HepG2 (cell line): Measurements from ENCODE around the gene TMEM14A. TPM values are rescaled to one million over a fixed set of nuclear protein-coding genes. Genes with fewer than 3 reads are reported as not detected.
A peak's percentile ranks its signal among the peaks of the same experiment; 100 is the strongest.

Source experiments
- ATAD3A ChIP-seq: sonication (generic); formaldehyde crosslinking; IDR thresholded peaks from 2 replicates; pipeline ENCODE4 v1.4.0; 2020; ENCODE audit warnings: missing genetic modification reagents
- CBX5 ChIP-seq: sonication (generic); formaldehyde crosslinking; IDR thresholded peaks from 2 replicates; pipeline ENCODE4 v1.4.0; 2020; ENCODE audit warnings: missing genetic modification reagents, borderline replicate concordance
- CHCHD3 ChIP-seq: sonication (generic); formaldehyde crosslinking; IDR thresholded peaks from 2 replicates; pipeline ENCODE4 v1.8.0; 2022; ENCODE audit warnings: mild to moderate bottlenecking, missing genetic modification reagents, moderate library complexity
- HDAC2 ChIP-seq: sonication (generic); formaldehyde crosslinking; IDR thresholded peaks from 2 replicates; pipeline ENCODE4 v1.4.0; 2020; ENCODE audit warnings: missing genetic modification reagents
- MAZ ChIP-seq, 2 experiments: sonication (generic) in 1 of 2; formaldehyde crosslinking in 1 of 2; IDR thresholded peaks; 2 replicates each; pipeline versions ENCODE4 v1.5.0 to v1.6.1; 2012 to 2020; ENCODE audit warnings: low read depth in 2 of 2, mild to moderate bottlenecking in 2 of 2, borderline replicate concordance in 1 of 2, improper control_type of control experiment in 1 of 2, low read length in 1 of 2, missing genetic modification reagents in 1 of 2, moderate library complexity in 1 of 2
- NFIB ChIP-seq: sonication (generic); formaldehyde crosslinking; IDR thresholded peaks from 2 replicates; pipeline ENCODE4 v1.9.0; 2021; ENCODE audit warnings: missing genetic modification reagents, mild to moderate bottlenecking, borderline replicate concordance
- NR2F1 ChIP-seq, 2 experiments: fragments of 450-650 bp in 1 of 2; formaldehyde crosslinking in 1 of 2; IDR thresholded peaks; 2 replicates each; pipeline versions ENCODE4 v1.5.0 to v1.6.1; 2016 to 2020; ENCODE audit warnings: mild to moderate bottlenecking in 1 of 2, missing compliant biosample characterization in 1 of 2, missing genetic modification reagents in 1 of 2, moderate library complexity in 1 of 2
- NR3C1 ChIP-seq: sonication (generic); formaldehyde crosslinking; IDR thresholded peaks from 2 replicates; pipeline ENCODE4 v1.4.0; 2020; ENCODE audit warnings: missing genetic modification reagents
- PAF1 ChIP-seq: IDR thresholded peaks from 2 replicates; pipeline ENCODE4 v1.6.1; 2016; ENCODE audit warnings: missing genetic modification reagents, missing compliant biosample characterization
- PLRG1 ChIP-seq: fragments of 450-650 bp; conservative IDR thresholded peaks from 2 replicates; pipeline ENCODE4 v1.6.1; 2016
- RARG ChIP-seq: sonication (generic); formaldehyde crosslinking; IDR thresholded peaks from 2 replicates; pipeline ENCODE4 v1.4.0; 2020; ENCODE audit warnings: low read depth, mild to moderate bottlenecking, missing genetic modification reagents
- RBM22 ChIP-seq: fragments of 200-400 bp; formaldehyde crosslinking; optimal IDR thresholded peaks from 2 replicates; pipeline ENCODE3; 2017; ENCODE audit warnings: mild to moderate bottlenecking, low read length, moderate library complexity
- RCOR2 ChIP-seq: IDR thresholded peaks from 2 replicates; pipeline ENCODE4 v1.6.1; 2016; ENCODE audit warnings: missing biosample characterization, missing genetic modification reagents
- REL ChIP-seq: sonication (generic); formaldehyde crosslinking; conservative IDR thresholded peaks from 2 replicates; pipeline ENCODE4 v1.8.0; 2022; ENCODE audit warnings: mild to moderate bottlenecking, missing genetic modification reagents, moderate library complexity
- REXO4 ChIP-seq: sonication (generic); formaldehyde crosslinking; IDR thresholded peaks from 2 replicates; pipeline ENCODE4 v1.8.0; 2022; ENCODE audit warnings: missing genetic modification reagents, mild to moderate bottlenecking, borderline replicate concordance
- RNF2 ChIP-seq: fragments of 450-650 bp; conservative IDR thresholded peaks from 2 replicates; pipeline ENCODE4 v1.6.1; 2016; ENCODE audit warnings: low read depth
- SMYD3 ChIP-seq: sonication (generic); formaldehyde crosslinking; IDR thresholded peaks from 2 replicates; pipeline ENCODE4 v1.8.1; 2023; ENCODE audit warnings: mild to moderate bottlenecking, missing genetic modification reagents
- THYN1 ChIP-seq: sonication (generic); formaldehyde crosslinking; IDR thresholded peaks from 2 replicates; pipeline ENCODE4 v1.8.1; 2023; ENCODE audit warnings: low read depth, mild to moderate bottlenecking, moderate library complexity, missing genetic modification reagents, borderline replicate concordance
- ZNF7 ChIP-seq: IDR thresholded peaks from 2 replicates; pipeline ENCODE4 v1.6.1; 2016; ENCODE audit warnings: missing biosample characterization, missing genetic modification reagents
- ZNF761 ChIP-seq: sonication (generic); formaldehyde crosslinking; conservative IDR thresholded peaks from 2 replicates; pipeline ENCODE4 v1.4.0; 2020; ENCODE audit warnings: mild to moderate bottlenecking, missing genetic modification reagents
- ZNF768 ChIP-seq: sonication (generic); formaldehyde crosslinking; IDR thresholded peaks from 2 replicates; pipeline ENCODE4 v1.4.0; 2020; ENCODE audit warnings: missing genetic modification reagents
- polyA plus RNA-seq, 8 experiments: library from polyadenylated mRNA; depleted of rRNA in 3 of 8; stranded (reverse) in 7 of 8; unstranded in 1 of 8; fragments of >200 nt; fragmentation: Illumina TruSeq in 4 of 8; extraction: Trizol in 4 of 8; gene quantifications; 2 replicates each; pipeline versions ENCODE4 v1.2.1 to v1.2.3, GENCODE V29; 2011 to 2016; ENCODE audit warnings: low read depth in 4 of 8, missing spikeins in 1 of 8, mixed read lengths in 1 of 8; ENCODE audit not compliant: insufficient read depth in 1 of 8
- total RNA-seq, 5 experiments: library from RNA; depleted of rRNA; stranded (reverse); fragments of >200 nt; fragmentation: Illumina TruSeq; extraction: Trizol; gene quantifications; 2 replicates each; pipeline ENCODE4 v1.2.3, GENCODE V29; 2016; ENCODE audit warnings: low read depth in 1 of 5
- TF ChIP-seq, protein P1 (sequence below): sonication (generic); formaldehyde crosslinking; IDR thresholded peaks from 2 replicates; pipeline ENCODE4 v1.5.0; 2020; ENCODE audit warnings: mild to moderate bottlenecking, missing genetic modification reagents
- TF ChIP-seq, protein P2 (sequence below): sonication (generic); formaldehyde crosslinking; IDR thresholded peaks from 2 replicates; pipeline ENCODE4 v1.4.0; 2020; ENCODE audit warnings: low read depth, missing genetic modification reagents
- TF ChIP-seq, protein P3 (sequence below): sonication (generic); formaldehyde crosslinking; IDR thresholded peaks from 2 replicates; pipeline ENCODE4 v1.4.0; 2020; ENCODE audit warnings: missing genetic modification reagents; ENCODE audit errors: not compliant biosample characterization

The TMEM14A gene
- total and polyA plus RNA-seq, 2 of the 13 experiments (the other 11 are each of a cell fraction or from before 2014, with no cell fraction given), result 24.6 to 73.7 TPM

DNA sequence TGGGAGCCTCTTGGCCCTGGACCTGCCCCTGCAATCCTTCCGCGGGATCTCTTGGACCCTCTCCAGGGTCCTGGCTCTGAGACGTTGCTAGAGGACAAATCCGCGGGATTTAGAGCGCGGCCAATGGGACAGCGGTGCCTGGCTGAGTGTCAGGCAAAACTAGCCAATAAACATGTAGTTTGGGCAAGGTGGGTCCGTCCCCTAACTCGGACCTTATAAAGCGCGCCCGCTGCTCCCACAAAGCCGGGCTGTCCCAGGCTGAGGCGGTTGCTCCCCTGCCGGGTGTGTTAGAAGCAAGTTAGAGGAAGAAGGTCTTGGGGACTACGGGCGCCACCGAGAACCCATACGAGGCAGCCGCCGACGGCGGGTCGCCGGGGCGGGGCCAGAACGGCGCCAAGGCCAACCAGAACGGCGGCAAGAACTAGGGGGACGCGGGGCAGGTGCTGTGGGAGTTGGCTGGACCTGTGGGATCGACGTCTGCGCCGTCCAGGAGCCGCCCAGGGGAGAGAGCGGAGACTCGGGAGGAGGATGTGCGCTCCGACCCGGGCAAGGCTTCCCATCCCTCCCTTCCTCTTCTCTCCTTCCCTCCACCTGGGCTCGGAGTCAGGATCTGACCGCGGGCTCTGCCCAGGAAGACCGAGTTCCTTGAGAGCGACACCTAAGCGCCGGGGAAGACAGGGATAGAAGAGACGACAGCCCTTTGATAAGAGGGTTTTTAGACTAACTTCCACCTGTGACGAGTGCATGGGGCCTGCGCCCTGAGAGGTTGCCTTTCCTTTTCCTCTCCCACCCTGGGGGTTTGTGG is 6.5 kb upstream of the TMEM14A start (continued):
- TF ChIP-seq, protein P1, sequence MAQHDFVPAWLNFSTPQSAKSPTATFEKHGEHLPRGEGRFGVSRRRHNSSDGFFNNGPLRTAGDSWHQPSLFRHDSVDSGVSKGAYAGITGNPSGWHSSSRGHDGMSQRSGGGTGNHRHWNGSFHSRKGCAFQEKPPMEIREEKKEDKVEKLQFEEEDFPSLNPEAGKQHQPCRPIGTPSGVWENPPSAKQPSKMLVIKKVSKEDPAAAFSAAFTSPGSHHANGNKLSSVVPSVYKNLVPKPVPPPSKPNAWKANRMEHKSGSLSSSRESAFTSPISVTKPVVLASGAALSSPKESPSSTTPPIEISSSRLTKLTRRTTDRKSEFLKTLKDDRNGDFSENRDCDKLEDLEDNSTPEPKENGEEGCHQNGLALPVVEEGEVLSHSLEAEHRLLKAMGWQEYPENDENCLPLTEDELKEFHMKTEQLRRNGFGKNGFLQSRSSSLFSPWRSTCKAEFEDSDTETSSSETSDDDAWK (CRISPR knock-in tag), result no peak
- TF ChIP-seq, protein P2, sequence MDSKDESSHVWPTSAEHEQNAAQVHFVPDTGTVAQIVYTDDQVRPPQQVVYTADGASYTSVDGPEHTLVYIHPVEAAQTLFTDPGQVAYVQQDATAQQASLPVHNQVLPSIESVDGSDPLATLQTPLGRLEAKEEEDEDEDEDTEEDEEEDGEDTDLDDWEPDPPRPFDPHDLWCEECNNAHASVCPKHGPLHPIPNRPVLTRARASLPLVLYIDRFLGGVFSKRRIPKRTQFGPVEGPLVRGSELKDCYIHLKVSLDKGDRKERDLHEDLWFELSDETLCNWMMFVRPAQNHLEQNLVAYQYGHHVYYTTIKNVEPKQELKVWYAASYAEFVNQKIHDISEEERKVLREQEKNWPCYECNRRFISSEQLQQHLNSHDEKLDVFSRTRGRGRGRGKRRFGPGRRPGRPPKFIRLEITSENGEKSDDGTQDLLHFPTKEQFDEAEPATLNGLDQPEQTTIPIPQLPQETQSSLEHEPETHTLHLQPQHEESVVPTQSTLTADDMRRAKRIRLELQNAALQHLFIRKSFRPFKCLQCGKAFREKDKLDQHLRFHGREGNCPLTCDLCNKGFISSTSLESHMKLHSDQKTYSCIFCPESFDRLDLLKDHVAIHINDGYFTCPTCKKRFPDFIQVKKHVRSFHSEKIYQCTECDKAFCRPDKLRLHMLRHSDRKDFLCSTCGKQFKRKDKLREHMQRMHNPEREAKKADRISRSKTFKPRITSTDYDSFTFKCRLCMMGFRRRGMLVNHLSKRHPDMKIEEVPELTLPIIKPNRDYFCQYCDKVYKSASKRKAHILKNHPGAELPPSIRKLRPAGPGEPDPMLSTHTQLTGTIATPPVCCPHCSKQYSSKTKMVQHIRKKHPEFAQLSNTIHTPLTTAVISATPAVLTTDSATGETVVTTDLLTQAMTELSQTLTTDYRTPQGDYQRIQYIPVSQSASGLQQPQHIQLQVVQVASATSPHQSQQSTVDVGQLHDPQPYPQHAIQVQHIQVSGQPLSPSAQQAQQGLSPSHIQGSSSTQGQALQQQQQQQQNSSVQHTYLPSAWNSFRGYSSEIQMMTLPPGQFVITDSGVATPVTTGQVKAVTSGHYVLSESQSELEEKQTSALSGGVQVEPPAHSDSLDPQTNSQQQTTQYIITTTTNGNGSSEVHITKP (CRISPR knock-in tag), result no peak
- TF ChIP-seq MAZ (IDR thresholded peaks at IDR 0.05; ENCODE audit: borderline replicate concordance, low read depth, low read length) (0 out of 2 replicates have a peak, but pooled peaks have one; percentile 39), MAZ (CRISPR knock-in tag; IDR thresholded peaks at IDR 0.05; ENCODE audit: low read depth) (no peak; the same call in 1 of the 2 replicates), HDAC2 (CRISPR knock-in tag) (peak; percentile 51), ZNF761 (CRISPR knock-in tag) (peak; percentile 45; the same call in 1 of the 2 replicates), RARG (CRISPR knock-in tag) (no peak), NR2F1 (CRISPR knock-in tag; IDR thresholded peaks at IDR 0.05) (no peak), NFIB (no peak), CHCHD3 (no peak), ZNF768 (CRISPR knock-in tag) (peak; percentile 66; the same call in 1 of the 2 replicates), REXO4 (no peak), PAF1 (CRISPR knock-in tag) (no peak), NR3C1 (CRISPR knock-in tag) (no peak), REL (no peak), RCOR2 (CRISPR knock-in tag) (no peak), SMYD3 (CRISPR knock-in tag) (peak; percentile 94; the same call in 1 of the 2 replicates), ATAD3A (no peak), RNF2 (no peak), THYN1 (no peak), ZNF7 (CRISPR knock-in tag) (no peak), RBM22 (no peak), PLRG1 (no peak), CBX5 (CRISPR knock-in tag) (no peak)
- TF ChIP-seq, protein P3, sequence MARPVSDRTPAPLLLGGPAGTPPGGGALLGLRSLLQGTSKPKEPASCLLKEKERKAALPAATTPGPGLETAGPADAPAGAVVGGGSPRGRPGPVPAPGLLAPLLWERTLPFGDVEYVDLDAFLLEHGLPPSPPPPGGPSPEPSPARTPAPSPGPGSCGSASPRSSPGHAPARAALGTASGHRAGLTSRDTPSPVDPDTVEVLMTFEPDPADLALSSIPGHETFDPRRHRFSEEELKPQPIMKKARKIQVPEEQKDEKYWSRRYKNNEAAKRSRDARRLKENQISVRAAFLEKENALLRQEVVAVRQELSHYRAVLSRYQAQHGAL (CRISPR knock-in tag), result no peak
